ENCODE results near the gene HTR1D. TPM values are rescaled to one million over a fixed set of nuclear protein-coding genes. Genes with fewer than 3 reads are reported as not detected.
"Not testable (repeated sequence)": the region's sequence is repeated elsewhere in the genome, so short reads cannot be mapped to it uniquely, and the experiment has no call there.

Gene HTR1D
- total RNA-seq, 1 donor from 2014 or later = 2.1 TPM

DNA sequence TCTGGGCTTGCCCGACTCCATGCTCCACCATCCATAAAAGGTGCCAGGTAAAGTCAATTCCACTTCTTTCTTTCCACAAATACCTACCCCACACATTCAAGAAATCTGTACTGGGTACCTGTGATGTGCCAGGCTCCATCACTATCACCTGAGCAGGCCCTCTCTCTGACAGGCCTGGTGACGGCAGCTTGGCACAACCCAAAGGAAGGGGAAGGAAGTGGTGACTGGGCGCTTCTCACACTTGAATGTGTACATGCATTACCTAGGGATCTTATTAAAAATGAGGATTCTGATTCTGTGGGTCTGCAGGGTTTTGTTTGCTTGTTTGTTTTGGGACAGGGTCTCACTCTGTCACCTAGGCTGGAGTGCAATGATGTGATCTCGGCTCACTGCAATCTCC, 7.5 kb downstream of the HTR1D start:
- peaks cover 3% of the 10 kb centered on the region for H3K4me1 Mint-ChIP-seq (ENCODE audit: low read depth)
- no peak overlapping the region for H3K4me3 Mint-ChIP-seq (ENCODE audit: unreplicated experiment)
- DNase-seq (ENCODE audit: low spot score) = no peak
- no peaks in the 10 kb centered on the region for H3K9me3 Mint-ChIP-seq (ENCODE audit: low read depth)
- peaks cover 1% of the 10 kb centered on the region for H3K36me3 Mint-ChIP-seq (ENCODE audit: low read depth)
- H3K27ac Mint-ChIP-seq (ENCODE audit: unreplicated experiment) = no peak overlapping the region
- no peaks in the 10 kb centered on the region for H3K27me3 Mint-ChIP-seq (ENCODE audit: low read depth)
- TF ChIP-seq, protein P1, sequence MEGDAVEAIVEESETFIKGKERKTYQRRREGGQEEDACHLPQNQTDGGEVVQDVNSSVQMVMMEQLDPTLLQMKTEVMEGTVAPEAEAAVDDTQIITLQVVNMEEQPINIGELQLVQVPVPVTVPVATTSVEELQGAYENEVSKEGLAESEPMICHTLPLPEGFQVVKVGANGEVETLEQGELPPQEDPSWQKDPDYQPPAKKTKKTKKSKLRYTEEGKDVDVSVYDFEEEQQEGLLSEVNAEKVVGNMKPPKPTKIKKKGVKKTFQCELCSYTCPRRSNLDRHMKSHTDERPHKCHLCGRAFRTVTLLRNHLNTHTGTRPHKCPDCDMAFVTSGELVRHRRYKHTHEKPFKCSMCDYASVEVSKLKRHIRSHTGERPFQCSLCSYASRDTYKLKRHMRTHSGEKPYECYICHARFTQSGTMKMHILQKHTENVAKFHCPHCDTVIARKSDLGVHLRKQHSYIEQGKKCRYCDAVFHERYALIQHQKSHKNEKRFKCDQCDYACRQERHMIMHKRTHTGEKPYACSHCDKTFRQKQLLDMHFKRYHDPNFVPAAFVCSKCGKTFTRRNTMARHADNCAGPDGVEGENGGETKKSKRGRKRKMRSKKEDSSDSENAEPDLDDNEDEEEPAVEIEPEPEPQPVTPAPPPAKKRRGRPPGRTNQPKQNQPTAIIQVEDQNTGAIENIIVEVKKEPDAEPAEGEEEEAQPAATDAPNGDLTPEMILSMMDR (IDR thresholded peaks at IDR 0.05) = no peak

DNA sequence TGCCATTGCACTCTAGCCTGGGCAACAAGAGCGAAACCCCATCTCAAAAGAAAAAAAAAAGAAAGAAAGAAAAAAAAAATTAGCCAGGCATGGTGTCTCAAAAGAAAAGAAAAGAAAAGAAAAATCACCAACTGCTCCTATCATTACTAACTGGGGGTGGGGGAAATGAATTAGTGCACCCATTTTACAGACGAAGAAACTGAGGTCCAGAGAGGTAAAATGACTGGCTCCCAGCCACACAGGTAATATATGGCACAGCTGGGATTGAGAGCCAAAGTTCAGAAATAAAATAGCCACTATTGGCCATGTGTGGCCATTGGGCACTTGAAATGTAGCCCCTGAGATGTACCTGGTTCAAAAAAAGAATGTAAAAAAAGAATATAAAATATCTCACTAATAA, 8.8 kb downstream of the HTR1D start:
- H3K36me3 Mint-ChIP-seq (ENCODE audit: low read depth) = peaks cover 1% of the 10 kb centered on the region
- H3K27me3 Mint-ChIP-seq (ENCODE audit: low read depth) = no peaks in the 10 kb centered on the region
- H3K4me3 Mint-ChIP-seq (ENCODE audit: unreplicated experiment) = no peak overlapping the region
- H3K4me1 Mint-ChIP-seq (ENCODE audit: low read depth) = peaks cover 2% of the 10 kb centered on the region
- H3K9me3 Mint-ChIP-seq (ENCODE audit: low read depth) = no peaks in the 10 kb centered on the region
- TF ChIP-seq, protein P1 (IDR thresholded peaks at IDR 0.05) = no peak
- no peak overlapping the region for H3K27ac Mint-ChIP-seq (ENCODE audit: unreplicated experiment)
- DNase-seq (ENCODE audit: low spot score) = no peak

DNA sequence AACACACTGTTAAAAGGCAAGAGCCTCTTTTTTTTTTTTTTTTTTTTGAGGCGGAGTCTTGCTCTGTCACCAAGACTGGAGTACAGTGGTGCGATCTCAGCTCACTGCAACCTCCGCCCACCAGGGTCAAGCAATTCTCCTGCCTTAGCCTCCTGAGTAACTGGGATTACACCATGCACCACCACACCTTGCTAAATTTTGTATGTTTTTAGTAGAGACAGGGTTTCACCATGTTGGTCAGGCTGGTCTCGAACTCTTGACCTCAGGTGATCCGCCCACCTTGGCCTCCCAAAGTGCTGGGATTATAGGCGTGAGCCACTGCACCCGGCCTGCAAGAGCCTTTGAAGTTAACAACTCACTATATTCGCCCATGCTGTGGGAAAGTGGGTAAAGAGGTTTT, 9.6 kb downstream of the HTR1D start:
- H3K27me3 Mint-ChIP-seq (ENCODE audit: low read depth); H3K27ac Mint-ChIP-seq (ENCODE audit: unreplicated experiment); H3K4me3 Mint-ChIP-seq (ENCODE audit: unreplicated experiment); DNase-seq (ENCODE audit: low spot score); H3K9me3 Mint-ChIP-seq (ENCODE audit: low read depth); H3K4me1 Mint-ChIP-seq (ENCODE audit: low read depth); H3K36me3 Mint-ChIP-seq (ENCODE audit: low read depth): not testable (repeated sequence)

DNA sequence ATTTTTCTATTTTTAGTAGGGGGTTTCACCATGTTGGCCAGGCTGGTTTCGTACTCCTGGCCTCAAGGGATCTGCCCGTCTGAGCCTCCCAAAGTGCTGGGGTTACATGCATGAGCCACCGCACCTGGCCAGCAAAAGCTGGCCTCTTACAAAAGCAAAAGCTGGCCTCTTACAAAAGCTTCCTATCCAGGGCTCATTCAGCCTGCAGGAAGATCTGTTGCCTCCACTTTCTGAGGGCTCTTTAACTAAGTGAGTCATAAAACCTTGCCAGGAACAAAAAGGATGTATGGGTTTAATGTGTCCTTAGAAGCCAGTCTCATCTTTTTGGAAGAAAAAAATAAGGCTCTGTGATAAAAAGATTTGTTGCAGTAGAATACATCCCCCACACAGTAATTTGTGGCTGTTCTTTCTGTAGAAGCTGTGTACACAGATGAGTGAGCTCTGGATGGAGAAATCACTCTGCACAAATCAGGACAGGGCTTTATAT, 15.0 kb downstream of the HTR1D start:
- Mint-ChIP-seq H3K36me3 (ENCODE audit: low read depth) (peaks cover 1% of the 10 kb centered on the region), H3K4me1 (ENCODE audit: low read depth) (peaks cover 25% of the 10 kb centered on the region), H3K4me3 (ENCODE audit: unreplicated experiment) (no peak overlapping the region), H3K9me3 (ENCODE audit: low read depth) (no peaks in the 10 kb centered on the region), H3K27me3 (ENCODE audit: low read depth) (no peaks in the 10 kb centered on the region), H3K27ac (ENCODE audit: unreplicated experiment) (peak overlapping the region; percentile 27)
- DNase-seq (ENCODE audit: low spot score) = no peak
- TF ChIP-seq, protein P1 (IDR thresholded peaks at IDR 0.05) = no peak

DNA sequence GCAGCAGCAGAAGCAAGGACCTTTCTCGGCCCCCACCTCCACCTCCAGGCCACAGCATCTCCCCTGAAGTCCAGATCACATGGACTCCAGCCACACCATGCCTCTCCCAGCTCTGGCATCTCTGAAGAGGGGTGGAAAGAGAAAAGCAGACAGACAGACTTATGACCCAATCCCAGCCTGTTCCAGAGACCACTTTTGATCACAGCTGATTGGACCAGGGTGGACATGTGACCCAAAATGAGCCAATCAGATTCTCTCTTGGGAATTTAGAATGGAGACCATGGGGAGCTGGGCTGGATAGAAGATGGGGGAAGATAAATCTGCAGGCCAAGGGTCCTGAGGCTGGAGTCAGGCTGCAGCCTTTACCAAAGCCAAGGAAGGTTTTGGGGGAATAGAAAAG, 16.4 kb downstream of the HTR1D start:
- H3K4me1 Mint-ChIP-seq (ENCODE audit: low read depth) = peaks cover 36% of the 10 kb centered on the region
- no peaks in the 10 kb centered on the region for H3K9me3 Mint-ChIP-seq (ENCODE audit: low read depth)
- peaks cover 1% of the 10 kb centered on the region for H3K36me3 Mint-ChIP-seq (ENCODE audit: low read depth)
- peak overlapping the region; percentile 17 for H3K27ac Mint-ChIP-seq (ENCODE audit: unreplicated experiment)
- H3K4me3 Mint-ChIP-seq (ENCODE audit: unreplicated experiment) = no peak overlapping the region
- TF ChIP-seq, protein P1 (IDR thresholded peaks at IDR 0.05) = no peak
- no peak for DNase-seq (ENCODE audit: low spot score)
- H3K27me3 Mint-ChIP-seq (ENCODE audit: low read depth) = no peaks in the 10 kb centered on the region

DNA sequence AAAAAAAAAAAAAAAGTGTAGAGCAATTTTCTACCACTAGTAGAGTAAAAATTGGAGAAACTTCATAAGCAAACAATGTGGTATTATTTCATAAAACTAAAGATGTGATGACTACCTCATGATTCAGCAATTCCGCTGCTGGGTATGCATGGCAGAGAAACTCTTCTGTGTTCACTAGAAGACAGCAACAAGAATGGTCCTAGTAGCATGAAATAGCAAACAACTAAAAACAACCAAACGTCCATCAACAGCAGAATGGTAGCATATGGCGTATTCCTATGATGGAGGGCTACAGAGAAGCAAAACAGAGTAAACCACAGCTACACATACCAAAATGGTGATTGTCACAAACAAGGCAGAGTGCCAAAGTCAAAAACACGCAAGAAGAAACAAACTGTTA, 18.9 kb downstream of the HTR1D start:
- no peaks in the 10 kb centered on the region for H3K9me3 Mint-ChIP-seq (ENCODE audit: low read depth)
- DNase-seq (ENCODE audit: low spot score) = no peak

More for the DNA sequence above, 18.9 kb downstream of the HTR1D start:
- TF ChIP-seq, protein P1 (IDR thresholded peaks at IDR 0.05) = peak; percentile 62
- Mint-ChIP-seq H3K36me3 (ENCODE audit: low read depth) (no peaks in the 10 kb centered on the region), H3K27ac (ENCODE audit: unreplicated experiment) (peak overlapping the region; percentile 100), H3K4me1 (ENCODE audit: low read depth) (peaks cover 57% of the 10 kb centered on the region), H3K27me3 (ENCODE audit: low read depth) (no peaks in the 10 kb centered on the region), H3K4me3 (ENCODE audit: unreplicated experiment) (no peak overlapping the region)
